T1000 (cell line): Measurements from ENCODE around the gene MAPT.

Experiments
- DNase-seq: peaks from one replicate; lab custom pipeline; 2025; ENCODE audit warnings: mixed read lengths; lab: John Stamatoyannopoulos, UW

MAPT gene

DNA sequence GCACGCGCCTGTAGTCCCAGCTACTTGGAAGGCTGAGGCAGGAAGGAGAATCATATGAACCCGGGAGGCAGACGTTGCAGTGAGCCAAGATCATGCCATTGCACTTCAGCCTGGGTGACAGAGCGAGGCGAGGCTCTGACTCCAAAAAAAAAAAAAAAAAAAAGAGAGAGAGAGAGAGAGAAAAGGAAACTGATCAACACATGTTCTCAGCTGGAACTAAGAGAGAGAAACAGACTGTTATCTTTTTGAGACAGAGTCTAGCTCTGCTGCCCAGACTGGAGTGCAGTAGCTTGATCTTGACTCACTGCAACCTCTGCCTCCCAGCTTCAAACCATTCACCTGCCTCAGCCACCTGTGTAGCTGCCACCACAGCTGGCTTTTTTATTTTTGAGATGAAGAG is 165.1 kb downstream of the MAPT start:
- no peak for DNase-seq

DNA sequence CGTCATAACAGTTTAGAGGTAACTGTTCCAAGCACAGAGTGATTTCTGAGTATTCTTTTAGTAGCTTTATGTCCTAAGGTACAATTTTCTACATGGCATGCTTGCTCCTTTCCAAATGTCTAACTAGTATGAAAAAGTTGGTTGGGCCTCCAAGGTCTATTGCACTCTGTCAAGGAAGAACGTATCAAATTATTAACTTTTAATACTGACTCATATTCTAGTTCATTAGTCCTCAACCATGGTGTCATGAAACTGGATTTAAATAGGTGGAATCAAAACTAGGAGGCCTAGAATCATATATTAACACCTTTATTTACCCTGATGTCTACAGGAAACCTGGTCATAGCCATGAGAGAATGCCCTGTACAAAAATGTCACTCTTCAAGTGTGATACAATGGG is 166.1 kb downstream of the MAPT start:
- no peak for DNase-seq

DNA sequence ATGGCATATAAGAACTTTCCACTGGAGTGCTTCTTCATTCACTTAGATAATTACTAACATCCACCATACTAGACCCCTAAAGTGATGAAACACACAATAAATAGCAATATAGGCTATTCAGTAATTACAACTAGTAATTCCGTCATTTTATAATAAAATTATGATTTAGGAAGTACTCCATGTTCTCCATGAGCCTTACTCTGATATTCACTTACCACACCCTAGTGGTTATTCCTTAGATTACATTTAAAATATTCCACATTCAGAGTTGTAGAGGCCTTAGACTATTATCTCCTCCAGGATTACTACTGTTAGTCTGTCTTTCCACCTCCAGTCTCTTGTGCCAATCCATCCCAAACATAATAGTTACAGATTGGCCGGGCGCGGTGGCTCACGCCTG is 167.1 kb downstream of the MAPT start:
- no peak for DNase-seq

DNA sequence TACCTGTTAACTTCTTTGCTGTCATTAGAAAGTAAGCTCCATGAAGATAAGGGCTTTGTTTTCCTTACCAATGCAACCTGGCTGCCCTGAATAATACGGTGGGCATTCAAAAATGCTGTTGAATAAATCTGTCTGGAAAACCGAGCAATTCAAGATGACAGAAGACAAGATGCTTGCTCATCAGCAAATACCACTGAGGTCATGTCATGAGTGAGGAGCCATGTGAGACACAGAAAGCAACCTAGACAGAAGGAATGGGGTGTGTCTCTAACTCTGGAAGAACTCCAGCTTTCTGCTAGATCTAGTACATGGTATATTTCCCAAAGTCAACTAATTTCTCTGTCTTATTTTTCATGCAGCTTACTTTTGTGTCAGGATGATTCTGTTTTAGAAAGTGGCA is 168.9 kb downstream of the MAPT start:
- peak; percentile 21 for DNase-seq

DNA sequence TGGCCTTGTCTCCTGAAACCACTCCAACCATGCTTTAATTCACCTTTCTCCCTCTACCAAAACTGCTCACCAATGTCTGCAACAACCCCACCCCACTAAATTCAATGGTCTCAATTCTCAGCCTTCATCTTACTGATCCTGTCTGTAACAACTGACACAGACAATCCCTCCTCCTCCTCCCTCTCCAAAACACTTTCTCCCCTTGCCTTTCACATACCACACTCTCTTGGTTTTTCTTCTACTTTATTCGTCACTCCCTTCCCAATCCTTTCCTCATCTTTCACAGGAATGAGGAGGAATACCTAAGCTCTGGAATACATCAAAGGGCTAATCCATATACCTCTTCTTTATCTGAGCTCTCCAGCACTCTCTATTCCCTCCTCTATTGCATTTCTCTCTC is 170.1 kb downstream of the MAPT start:
- DNase-seq, result no peak

DNA sequence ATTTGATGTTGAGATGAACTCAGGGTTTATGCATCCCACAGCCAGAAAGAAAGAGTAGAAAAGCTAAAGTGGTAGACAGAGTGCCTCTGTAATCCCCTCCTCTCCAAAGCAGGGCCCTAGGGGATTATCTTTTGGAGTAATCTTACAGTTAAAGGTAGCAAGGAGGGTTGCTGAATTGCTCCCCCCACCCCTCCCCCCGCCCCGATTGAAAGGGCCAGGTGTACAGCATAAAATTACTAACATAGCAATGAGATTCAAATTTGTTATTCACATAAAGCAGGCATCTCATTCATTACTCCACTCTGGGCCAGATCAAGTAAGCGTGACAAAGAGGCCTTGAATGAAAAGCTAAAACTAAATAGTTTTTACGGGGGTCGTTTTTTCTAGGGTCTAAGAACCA is 177.4 kb downstream of the MAPT start:
- DNase-seq, result no peak

DNA sequence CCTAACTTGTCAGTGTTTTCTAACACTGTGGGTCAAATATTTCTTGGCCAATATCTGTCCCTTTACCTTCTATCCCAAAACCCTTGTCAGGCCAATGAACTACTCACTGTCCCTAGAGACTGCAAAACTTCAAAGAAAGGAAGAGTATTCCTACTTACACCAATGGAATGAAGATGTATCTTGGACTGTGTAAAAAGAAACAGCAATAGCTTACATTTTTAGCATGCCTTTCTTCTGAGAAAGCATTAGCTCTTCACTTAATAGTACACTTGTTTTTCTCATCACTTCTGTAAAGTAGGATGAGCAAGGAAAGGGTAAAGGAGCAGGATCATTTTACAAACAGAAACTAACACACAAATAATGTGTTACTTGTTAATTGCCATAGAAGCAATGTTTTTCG is 178.6 kb downstream of the MAPT start:
- DNase-seq, result no peak

DNA sequence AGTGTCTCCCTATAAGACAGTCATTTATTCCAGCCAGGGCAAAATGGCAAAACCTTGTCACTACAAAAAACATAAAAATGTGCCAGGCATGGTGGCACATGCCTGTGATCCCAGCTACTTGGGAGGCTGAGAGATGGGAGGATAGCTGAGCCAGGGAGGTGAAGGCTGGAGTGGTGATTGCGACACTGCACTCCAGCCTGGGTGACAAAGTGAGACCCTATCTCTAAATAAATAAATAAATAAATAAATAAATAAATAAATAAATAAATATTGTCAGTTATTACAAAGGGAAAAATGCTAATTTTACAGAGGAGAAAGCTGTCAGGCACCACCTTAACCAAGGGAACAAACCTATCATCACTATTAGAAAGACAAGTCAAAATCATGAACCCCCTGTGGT is 180.2 kb downstream of the MAPT start:
- DNase-seq, result no peak
